HEK293T (cell line): Measurements from ENCODE around the gene TMEM243.

Experiments used
- FOXK2 ChIP-seq: fragments of 450-650 bp; IDR thresholded peaks from 2 replicates; pipeline ENCODE4 v1.6.1; 2016; ENCODE audit warnings: mild to moderate bottlenecking
- FOXM1 ChIP-seq: fragments of 450-650 bp; IDR thresholded peaks from 2 replicates; pipeline ENCODE4 v1.6.1; 2017; ENCODE audit warnings: mild to moderate bottlenecking, borderline replicate concordance
- HDGF ChIP-seq: fragments of 450-650 bp; IDR thresholded peaks from 2 replicates; pipeline ENCODE4 v1.6.1; 2017; ENCODE audit warnings: antibody characterized with exemption, borderline replicate concordance
- NFRKB ChIP-seq: fragments of 450-650 bp; IDR thresholded peaks from 2 replicates; pipeline ENCODE4 v1.6.1; 2016; ENCODE audit warnings: mild to moderate bottlenecking, moderate library complexity
- SP1 ChIP-seq: fragments of 450-650 bp; IDR thresholded peaks from 2 replicates; pipeline ENCODE4 v1.6.1; 2017
- SUZ12 ChIP-seq: fragments of 450-650 bp; IDR thresholded peaks from 2 replicates; pipeline ENCODE4 v1.6.1; 2016; ENCODE audit warnings: mild to moderate bottlenecking
- TARDBP ChIP-seq: fragments of 450-650 bp; IDR thresholded peaks from 2 replicates; pipeline ENCODE4 v1.6.1; 2016
- ZNF384 ChIP-seq: fragments of 450-650 bp; IDR thresholded peaks from 2 replicates; pipeline ENCODE4 v1.6.1; 2016

GRCh38 chr7:87193912-87194311 is 25.6 kb downstream of the TMEM243 start:
- TF ChIP-seq ZNF384 (no peak), FOXK2 (no peak), FOXM1 (no peak), SP1 (no peak), TARDBP (no peak), HDGF (no peak), NFRKB (no peak), SUZ12 (no peak)
